ENCODE results near the gene GOSR1.
"Not testable (repeated sequence)": the region's sequence is repeated elsewhere in the genome, so short reads cannot be mapped to it uniquely, and the experiment has no call there.

The GOSR1 gene

DNA sequence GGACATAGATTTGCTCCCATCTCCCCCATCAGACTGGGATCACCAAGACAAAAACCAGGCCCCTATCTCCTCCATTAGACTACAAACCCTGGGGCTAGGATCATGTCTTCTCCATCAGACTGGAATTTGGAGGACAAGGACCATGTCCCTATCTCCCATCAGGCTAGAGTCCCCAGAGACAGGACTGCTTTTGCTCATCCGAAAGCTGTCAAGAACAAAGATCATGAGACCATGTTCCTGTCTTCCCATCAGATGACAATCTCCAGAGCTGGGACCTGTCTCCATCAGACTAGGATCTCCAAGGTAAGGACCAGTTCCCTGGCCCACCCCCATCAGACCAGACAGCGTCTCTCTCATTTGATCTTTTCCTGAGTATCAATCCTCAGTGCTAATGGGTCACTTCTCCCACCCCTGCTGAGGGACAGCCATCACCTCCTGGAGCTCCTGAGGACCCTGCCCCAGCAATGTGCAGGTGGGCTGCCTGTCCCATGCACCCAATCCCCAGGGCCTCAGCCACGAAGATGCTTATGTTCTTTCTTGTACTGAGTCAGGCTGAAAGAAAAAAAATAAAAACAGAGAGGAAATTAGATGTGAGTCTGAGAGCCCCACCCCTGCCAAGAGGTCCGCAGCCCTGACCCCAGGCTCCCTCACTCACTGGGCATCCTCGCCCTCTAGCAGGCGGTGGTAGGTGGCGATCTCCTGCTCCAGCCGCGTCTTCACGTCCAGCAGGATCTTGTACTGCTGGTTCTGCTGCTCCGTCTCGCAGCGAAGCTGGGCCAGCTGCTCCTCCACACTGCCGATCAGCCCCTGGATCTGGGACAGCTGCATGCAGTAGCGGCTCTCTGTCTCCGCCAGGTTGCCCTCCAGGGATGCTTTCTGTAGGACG lies 90.3 kb downstream of the GOSR1 start:
- no peak overlapping the region for H3K27ac ChIP-seq (ENCODE audit: insufficient read depth, low read depth, low read length, poor library complexity, severe bottlenecking)
- H3K36me3 ChIP-seq (ENCODE audit: control insufficient read depth, insufficient read depth, low read length): no peaks in the 10 kb centered on the region
- H3K4me1 ChIP-seq (ENCODE audit: control insufficient read depth, insufficient read depth, low read length): peaks cover 2% of the 10 kb centered on the region
- H3K4me3 ChIP-seq (ENCODE audit: insufficient read depth, low read depth, low read length): no peak overlapping the region
- 92 to 95% methylated on average over 17 of the region's 17 CpGs for WGBS, 2 experiments
- no peaks in the 10 kb centered on the region for H3K27me3 ChIP-seq (ENCODE audit: control insufficient read depth, insufficient read depth, low read length, poor library complexity, severe bottlenecking)
- no peaks in the 10 kb centered on the region for H3K9me3 ChIP-seq (ENCODE audit: control insufficient read depth, low read length)

- Histone ChIP-seq H3K27me3 (ENCODE audit: control insufficient read depth, insufficient read depth, low read length, poor library complexity, severe bottlenecking) (no peaks in the 10 kb centered on the region), H3K4me3 (ENCODE audit: insufficient read depth, low read depth, low read length) (no peak overlapping the region), H3K9me3 (ENCODE audit: control insufficient read depth, low read length) (no peaks in the 10 kb centered on the region), H3K4me1 (ENCODE audit: control insufficient read depth, insufficient read depth, low read length) (peaks cover 2% of the 10 kb centered on the region), H3K27ac (ENCODE audit: insufficient read depth, low read depth, low read length, poor library complexity, severe bottlenecking) (no peak overlapping the region), H3K36me3 (ENCODE audit: control insufficient read depth, insufficient read depth, low read length) (no peaks in the 10 kb centered on the region)
- 92% methylated on average over 8 of the region's 8 CpGs for WGBS, 2 experiments
These were observed 90.9 kb downstream of the GOSR1 start for GRCh38 chr17:30568117-30568430.

DNA sequence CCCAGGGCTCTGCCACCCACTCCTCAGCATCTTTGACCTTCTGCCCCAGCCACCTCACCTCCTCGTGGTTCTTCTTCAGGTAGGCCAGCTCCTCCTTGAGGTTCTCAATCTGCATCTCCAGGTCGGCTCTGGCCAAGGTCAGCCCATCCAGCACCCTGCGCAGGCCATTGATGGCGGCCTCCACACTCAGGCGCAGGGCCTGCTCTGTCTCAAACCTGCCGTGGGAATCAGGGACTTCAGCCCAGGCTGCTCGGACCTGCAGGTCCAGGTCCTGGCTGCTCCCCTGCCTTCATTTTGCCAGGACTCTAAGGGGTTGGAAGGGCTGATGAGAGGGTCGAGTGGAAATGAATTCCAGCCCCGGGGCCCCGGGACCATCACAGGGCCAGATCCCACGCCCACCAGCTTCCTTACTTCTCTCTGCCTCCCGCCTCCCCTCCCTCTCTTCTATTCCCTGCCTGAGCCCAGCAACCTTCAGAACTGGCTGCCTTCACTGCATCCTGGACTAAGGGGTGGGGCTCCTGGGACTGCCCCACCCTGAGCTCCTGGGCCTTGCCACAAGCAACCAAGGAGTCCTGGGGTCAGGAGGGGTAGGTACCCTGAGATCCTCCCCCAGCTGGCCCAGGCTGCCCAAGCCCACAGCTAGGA lies 92.4 kb downstream of the GOSR1 start:
- WGBS, 2 experiments: 88 to 95% methylated on average over 12 of the region's 12 CpGs
- H3K4me1 ChIP-seq (ENCODE audit: control insufficient read depth, insufficient read depth, low read length): not testable (repeated sequence)

DNA sequence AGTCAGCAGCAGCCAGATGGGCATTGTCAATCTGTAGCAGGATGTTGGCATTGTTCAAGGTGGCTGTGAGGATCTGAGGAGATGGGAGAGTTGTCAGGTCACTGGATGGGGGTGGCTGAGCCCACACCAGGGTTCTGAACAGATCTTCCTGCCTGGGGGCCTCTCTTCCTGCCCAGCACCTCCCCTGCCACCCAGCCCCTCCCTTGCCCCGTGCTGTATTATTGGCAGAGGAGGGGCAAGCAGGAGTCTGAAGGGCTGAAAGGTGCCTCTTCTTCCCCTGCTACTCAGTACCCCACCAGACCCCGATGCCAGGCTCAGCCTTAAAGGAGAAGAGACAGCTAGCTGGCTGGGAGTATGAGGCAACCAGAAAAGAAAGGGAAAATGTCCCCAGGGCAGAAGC lies 93.0 kb downstream of the GOSR1 start:
- WGBS, 2 experiments: 55 to 73% methylated on average over 2 of the region's 2 CpGs
- Histone ChIP-seq H3K4me1 (ENCODE audit: control insufficient read depth, insufficient read depth, low read length) (peaks cover 2% of the 10 kb centered on the region), H3K36me3 (ENCODE audit: control insufficient read depth, insufficient read depth, low read length) (no peaks in the 10 kb centered on the region), H3K4me3 (ENCODE audit: insufficient read depth, low read depth, low read length) (no peak overlapping the region), H3K27me3 (ENCODE audit: control insufficient read depth, insufficient read depth, low read length, poor library complexity, severe bottlenecking) (no peaks in the 10 kb centered on the region), H3K9me3 (ENCODE audit: control insufficient read depth, low read length) (no peaks in the 10 kb centered on the region), H3K27ac (ENCODE audit: insufficient read depth, low read depth, low read length, poor library complexity, severe bottlenecking) (no peak overlapping the region)

More for the DNA sequence above, 92.4 kb downstream of the GOSR1 start:
- not testable (repeated sequence) for H3K27me3 ChIP-seq (ENCODE audit: control insufficient read depth, insufficient read depth, low read length, poor library complexity, severe bottlenecking); H3K9me3 ChIP-seq (ENCODE audit: control insufficient read depth, low read length); H3K36me3 ChIP-seq (ENCODE audit: control insufficient read depth, insufficient read depth, low read length); H3K4me3 ChIP-seq (ENCODE audit: insufficient read depth, low read depth, low read length); H3K27ac ChIP-seq (ENCODE audit: insufficient read depth, low read depth, low read length, poor library complexity, severe bottlenecking)

GRCh38 chr17:30570596-30571265 lies 93.5 kb downstream of the GOSR1 start:
- H3K4me1 ChIP-seq (ENCODE audit: control insufficient read depth, insufficient read depth, low read length): peaks cover 2% of the 10 kb centered on the region
- no peaks in the 10 kb centered on the region for H3K9me3 ChIP-seq (ENCODE audit: control insufficient read depth, low read length)
- H3K4me3 ChIP-seq (ENCODE audit: insufficient read depth, low read depth, low read length): no peak overlapping the region
- no peaks in the 10 kb centered on the region for H3K36me3 ChIP-seq (ENCODE audit: control insufficient read depth, insufficient read depth, low read length)
- H3K27ac ChIP-seq (ENCODE audit: insufficient read depth, low read depth, low read length, poor library complexity, severe bottlenecking): no peak overlapping the region
- 76 to 77% methylated on average over 8 to 9 of the region's 9 CpGs for WGBS, 2 experiments
- H3K27me3 ChIP-seq (ENCODE audit: control insufficient read depth, insufficient read depth, low read length, poor library complexity, severe bottlenecking): no peaks in the 10 kb centered on the region

GRCh38 chr17:30571404-30571803 lies 94.2 kb downstream of the GOSR1 start:
- not testable (repeated sequence) for H3K9me3 ChIP-seq (ENCODE audit: control insufficient read depth, low read length); H3K36me3 ChIP-seq (ENCODE audit: control insufficient read depth, insufficient read depth, low read length); H3K27me3 ChIP-seq (ENCODE audit: control insufficient read depth, insufficient read depth, low read length, poor library complexity, severe bottlenecking); H3K27ac ChIP-seq (ENCODE audit: insufficient read depth, low read depth, low read length, poor library complexity, severe bottlenecking); H3K4me3 ChIP-seq (ENCODE audit: insufficient read depth, low read depth, low read length); H3K4me1 ChIP-seq (ENCODE audit: control insufficient read depth, insufficient read depth, low read length)
- 96% methylated on average over 14 of the region's 14 CpGs for WGBS, 2 experiments

GRCh38 chr17:30571921-30572320 lies 94.7 kb downstream of the GOSR1 start:
- Histone ChIP-seq H3K9me3 (ENCODE audit: control insufficient read depth, low read length) (no peaks in the 10 kb centered on the region), H3K4me1 (ENCODE audit: control insufficient read depth, insufficient read depth, low read length) (no peaks in the 10 kb centered on the region), H3K4me3 (ENCODE audit: insufficient read depth, low read depth, low read length) (no peak overlapping the region), H3K27me3 (ENCODE audit: control insufficient read depth, insufficient read depth, low read length, poor library complexity, severe bottlenecking) (no peaks in the 10 kb centered on the region), H3K36me3 (ENCODE audit: control insufficient read depth, insufficient read depth, low read length) (no peaks in the 10 kb centered on the region), H3K27ac (ENCODE audit: insufficient read depth, low read depth, low read length, poor library complexity, severe bottlenecking) (no peak overlapping the region)
- 79 to 90% methylated on average over 7 of the region's 7 CpGs for WGBS, 2 experiments

DNA sequence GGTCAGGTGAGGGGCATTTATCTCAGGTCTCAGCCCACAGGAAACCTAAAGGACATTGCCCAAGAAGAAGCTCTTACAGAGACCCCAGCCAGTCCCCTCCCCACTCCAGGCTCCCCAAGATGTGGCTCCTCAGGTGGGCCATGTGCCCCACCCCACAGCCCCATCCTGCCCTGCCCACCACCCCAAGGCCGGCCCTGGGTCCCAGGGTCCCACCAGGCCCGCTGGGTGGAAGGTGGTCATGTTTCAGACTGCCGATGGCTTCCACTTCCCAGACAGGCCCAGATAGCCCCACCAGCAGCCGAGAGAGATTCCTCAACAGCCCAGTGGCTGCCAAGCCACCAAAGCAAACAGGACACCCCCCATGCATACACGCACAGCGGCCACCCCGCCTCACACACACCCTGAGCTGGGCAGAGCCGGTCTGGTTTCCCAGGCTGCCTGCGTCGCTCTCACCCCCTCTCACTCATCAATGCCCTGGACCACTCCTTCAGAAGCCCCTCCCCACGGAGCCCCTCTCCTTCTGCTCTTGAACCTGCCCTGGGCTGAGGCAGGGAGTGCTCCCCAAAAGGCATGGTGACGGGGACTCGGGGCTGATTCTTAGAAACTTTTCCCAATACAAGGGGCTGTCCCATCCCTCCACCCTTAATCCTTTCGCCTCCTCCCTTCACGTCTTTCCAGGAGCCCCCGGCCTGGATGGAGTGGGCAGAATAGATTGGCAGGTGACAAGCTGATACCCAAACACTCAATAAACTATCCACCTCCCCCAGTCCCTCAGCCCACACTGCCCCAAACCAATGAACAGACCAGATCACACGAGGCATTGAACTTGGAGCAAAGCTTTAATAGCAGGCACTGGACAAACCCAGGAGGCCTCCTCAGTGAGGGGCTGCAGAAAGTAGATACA lies 95.7 kb downstream of the GOSR1 start:
- H3K4me1 ChIP-seq (ENCODE audit: control insufficient read depth, insufficient read depth, low read length); H3K9me3 ChIP-seq (ENCODE audit: control insufficient read depth, low read length); H3K4me3 ChIP-seq (ENCODE audit: insufficient read depth, low read depth, low read length); H3K36me3 ChIP-seq (ENCODE audit: control insufficient read depth, insufficient read depth, low read length); H3K27ac ChIP-seq (ENCODE audit: insufficient read depth, low read depth, low read length, poor library complexity, severe bottlenecking); H3K27me3 ChIP-seq (ENCODE audit: control insufficient read depth, insufficient read depth, low read length, poor library complexity, severe bottlenecking): not testable (repeated sequence)
- WGBS, 2 experiments: 92% methylated on average over 17 of the region's 17 CpGs

GRCh38 chr17:30573603-30574175 lies 96.5 kb downstream of the GOSR1 start:
- no peak overlapping the region for H3K27ac ChIP-seq (ENCODE audit: insufficient read depth, low read depth, low read length, poor library complexity, severe bottlenecking)
- H3K4me3 ChIP-seq (ENCODE audit: insufficient read depth, low read depth, low read length): no peak overlapping the region
- no peaks in the 10 kb centered on the region for H3K36me3 ChIP-seq (ENCODE audit: control insufficient read depth, insufficient read depth, low read length)
- no peaks in the 10 kb centered on the region for H3K27me3 ChIP-seq (ENCODE audit: control insufficient read depth, insufficient read depth, low read length, poor library complexity, severe bottlenecking)
- H3K9me3 ChIP-seq (ENCODE audit: control insufficient read depth, low read length): no peaks in the 10 kb centered on the region
- 78 to 80% methylated on average over 7 to 8 of the region's 8 CpGs for WGBS, 2 experiments
- H3K4me1 ChIP-seq (ENCODE audit: control insufficient read depth, insufficient read depth, low read length): no peaks in the 10 kb centered on the region
